A549 (cell line): Measurements from ENCODE around the gene VPS37D. TPM values are rescaled to one million over a fixed set of nuclear protein-coding genes. Genes with fewer than 3 reads are reported as not detected.

Experiments used
- ATAC-seq, 2 experiments: fragments of 200-7000 bp in 1 of 2; fragments of >200 bp in 1 of 2; cut with Nextera tagmentation in 1 of 2; cut with Tn5 transposase in 1 of 2; 3 replicates each; pipeline versions ENCODE4 v1.8.0 to v1.9.1; 2018 to 2020; ENCODE audit warnings: mild to moderate bottlenecking in 1 of 2, moderate library complexity in 1 of 2
- CTCF ChIA-PET: fragments of 300-600 bp; sonication (Branson Sonifier 250); formaldehyde crosslinking; extraction: SDS; loops from one replicate; lab custom pipeline; 2021; ENCODE audit warnings: antibody characterized with exemption, inconsistent platforms; lab: Yijun Ruan, JAX
- POLR2A ChIA-PET: fragments of 350-600 bp; formaldehyde crosslinking; extraction: SDS; loops from one replicate; lab custom pipeline; 2021; ENCODE audit warnings: antibody characterized with exemption, inconsistent platforms; lab: Yijun Ruan, JAX
- DNase-seq, 2 experiments: peaks; one replicate each; pipeline versions ENCODE4 v3.0.0 to v3.0.0-alpha.2; 2011 to 2016; ENCODE audit warnings: low read depth in 1 of 2, low spot score in 1 of 2
- FAIRE-seq: peaks from 2 replicates; lab custom pipeline; 2011; peaks lifted over from hg19 to GRCh38; lab: Jason Lieb, UNC
- H3K27ac ChIP-seq, 2 experiments: fragments of >200 bp; sonication (Bioruptor Twin); formaldehyde crosslinking; 3 replicates each; pipeline ENCODE4 v1.5.1; 2016 to 2017
- H3K4me1 ChIP-seq: fragments of >200 bp; sonication (Bioruptor Twin); formaldehyde crosslinking; 3 replicates; pipeline ENCODE4 v1.6.1; 2016
- H3K4me2 ChIP-seq: fragments of >200 bp; sonication (Bioruptor Twin); formaldehyde crosslinking; 3 replicates; pipeline ENCODE4 v1.6.1; 2016
- H3K4me3 ChIP-seq: fragments of >200 bp; sonication (Bioruptor Twin); formaldehyde crosslinking; 3 replicates; pipeline ENCODE4 v1.5.1; 2016
- H3K9me3 ChIP-seq: fragments of >200 bp; sonication (Bioruptor Twin); formaldehyde crosslinking; 3 replicates; pipeline ENCODE4 v1.6.1; 2016
- BHLHE40 ChIP-seq: IDR thresholded peaks from 2 replicates; pipeline ENCODE4 v1.6.1; 2012; ENCODE audit warnings: low read depth, low read length, inconsistent platforms
- CHD4 ChIP-seq: fragments of 200-600 bp; sonication (generic); IDR thresholded peaks from 2 replicates; pipeline ENCODE4 v1.6.1; 2016; ENCODE audit warnings: antibody characterized with exemption, mild to moderate bottlenecking, borderline replicate concordance
- EHF ChIP-seq: fragments of 250-450 bp; sonication (Bioruptor Pico); IDR thresholded peaks from 2 replicates; pipeline ENCODE4 v1.5.0; 2020; ENCODE audit warnings: mild to moderate bottlenecking
- EHMT2 ChIP-seq: fragments of 200-600 bp; sonication (generic); IDR thresholded peaks from 2 replicates; pipeline ENCODE4 v1.6.1; 2016; ENCODE audit warnings: antibody characterized with exemption, low read depth, mild to moderate bottlenecking, moderate library complexity
- HEYL ChIP-seq: fragments of 250-450 bp; sonication (Bioruptor Pico); IDR thresholded peaks from 2 replicates; pipeline ENCODE4 v1.8.0; 2021; ENCODE audit warnings: mild to moderate bottlenecking, moderate library complexity
- HOXB13 ChIP-seq: fragments of 250-450 bp; sonication (Bioruptor Pico); IDR thresholded peaks from 2 replicates; pipeline ENCODE4 v1.5.0; 2020; ENCODE audit warnings: low read depth, mild to moderate bottlenecking, moderate library complexity
- JUN ChIP-seq, 2 experiments: fragments of >200 bp; sonication (Bioruptor Twin); formaldehyde crosslinking; IDR thresholded peaks; 2 replicates in 1 of 2; 3 replicates in 1 of 2; pipeline ENCODE4 v1.6.1; 2016 to 2017
- JUNB ChIP-seq: fragments of >200 bp; sonication (Bioruptor Twin); formaldehyde crosslinking; IDR thresholded peaks from 2 replicates; pipeline ENCODE4 v1.6.1; 2016
- KDM1A ChIP-seq: fragments of 200-600 bp; sonication (generic); IDR thresholded peaks from 2 replicates; pipeline ENCODE4 v1.6.1; 2016; ENCODE audit warnings: low read depth, mild to moderate bottlenecking
- MAFK ChIP-seq: fragments of 450-650 bp; IDR thresholded peaks from 2 replicates; pipeline ENCODE4 v1.6.1; 2014; ENCODE audit not compliant: partially characterized antibody
- MAZ ChIP-seq: fragments of 150-350 bp; IDR thresholded peaks from 2 replicates; pipeline ENCODE4 v1.6.1; 2014; ENCODE audit warnings: antibody characterized with exemption, low read depth, low read length, borderline replicate concordance
- NPAS2 ChIP-seq: fragments of 250-450 bp; sonication (Bioruptor Pico); IDR thresholded peaks from 2 replicates; pipeline ENCODE4 v1.8.0; 2022; ENCODE audit warnings: mild to moderate bottlenecking, moderate library complexity, borderline replicate concordance
- RARB ChIP-seq: fragments of 250-450 bp; sonication (Bioruptor Pico); IDR thresholded peaks from 2 replicates; pipeline ENCODE4 v1.8.0; 2021; ENCODE audit warnings: mild to moderate bottlenecking, moderate library complexity
- SMC3 ChIP-seq: fragments of >200 bp; sonication (Bioruptor Twin); formaldehyde crosslinking; IDR thresholded peaks from 3 replicates; pipeline ENCODE4 v1.6.1; 2018; ENCODE audit warnings: inconsistent platforms
- TP53 ChIP-seq: fragments of 250-450 bp; sonication (Bioruptor Pico); IDR thresholded peaks from 2 replicates; pipeline ENCODE4 v1.5.0; 2021; ENCODE audit warnings: mild to moderate bottlenecking, moderate library complexity
- ZNF302 ChIP-seq: fragments of 250-450 bp; sonication (Bioruptor Pico); IDR thresholded peaks from 2 replicates; pipeline ENCODE4 v1.9.0; 2021; ENCODE audit warnings: inconsistent platforms, mild to moderate bottlenecking, moderate library complexity
- ZSCAN20 ChIP-seq: fragments of 250-450 bp; sonication (Bioruptor Pico); IDR thresholded peaks from 2 replicates; pipeline ENCODE4 v1.8.0; 2022; ENCODE audit warnings: mild to moderate bottlenecking, moderate library complexity
- WGBS: methylation state at CpG from one replicate; pipeline ENCODE4 v1.1.6; 2017; ENCODE audit errors: missing lambda C conversion rate; 5-methylcytosine and 5-hydroxymethylcytosine counted together
- polyA plus RNA-seq, 4 experiments: library from polyadenylated mRNA; depleted of rRNA in 3 of 4; stranded (reverse); fragments of >200 nt; fragmentation: RNase III in 1 of 4; extraction: RNeasy Plus Mini Kit Qiagen cat#74134 plus additional on column Dnase treatment in 1 of 4; gene quantifications; 2 replicates in 3 of 4; 3 replicates in 1 of 4; pipeline ENCODE4 v1.2.3, GENCODE V29; 2011 to 2017
- TF ChIP-seq, protein P1 (sequence below): IDR thresholded peaks from 2 replicates; pipeline ENCODE4 v1.6.1; 2012; ENCODE audit warnings: low read depth, borderline replicate concordance
- TF ChIP-seq, protein P2 (sequence below): IDR thresholded peaks from 2 replicates; pipeline ENCODE4 v1.6.1; 2012
- TF ChIP-seq, protein P3 (sequence below): fragments of 200-600 bp; sonication (generic); IDR thresholded peaks from 2 replicates; pipeline ENCODE4 v1.6.1; 2016; ENCODE audit warnings: antibody characterized with exemption, mild to moderate bottlenecking, moderate library complexity
- TF ChIP-seq, protein P4 (sequence below): fragments of >200 bp; sonication (Bioruptor Twin); formaldehyde crosslinking; IDR thresholded peaks from 3 replicates; pipeline ENCODE4 v1.6.1; 2016
- TF ChIP-seq, protein P5 (sequence below): IDR thresholded peaks from 2 replicates; pipeline ENCODE4 v1.6.1; 2012

The VPS37D gene
- polyA plus RNA-seq, 2 of the 4 experiments (the other 2 are of a cell fraction), result 2.6 to 3.3 TPM

DNA sequence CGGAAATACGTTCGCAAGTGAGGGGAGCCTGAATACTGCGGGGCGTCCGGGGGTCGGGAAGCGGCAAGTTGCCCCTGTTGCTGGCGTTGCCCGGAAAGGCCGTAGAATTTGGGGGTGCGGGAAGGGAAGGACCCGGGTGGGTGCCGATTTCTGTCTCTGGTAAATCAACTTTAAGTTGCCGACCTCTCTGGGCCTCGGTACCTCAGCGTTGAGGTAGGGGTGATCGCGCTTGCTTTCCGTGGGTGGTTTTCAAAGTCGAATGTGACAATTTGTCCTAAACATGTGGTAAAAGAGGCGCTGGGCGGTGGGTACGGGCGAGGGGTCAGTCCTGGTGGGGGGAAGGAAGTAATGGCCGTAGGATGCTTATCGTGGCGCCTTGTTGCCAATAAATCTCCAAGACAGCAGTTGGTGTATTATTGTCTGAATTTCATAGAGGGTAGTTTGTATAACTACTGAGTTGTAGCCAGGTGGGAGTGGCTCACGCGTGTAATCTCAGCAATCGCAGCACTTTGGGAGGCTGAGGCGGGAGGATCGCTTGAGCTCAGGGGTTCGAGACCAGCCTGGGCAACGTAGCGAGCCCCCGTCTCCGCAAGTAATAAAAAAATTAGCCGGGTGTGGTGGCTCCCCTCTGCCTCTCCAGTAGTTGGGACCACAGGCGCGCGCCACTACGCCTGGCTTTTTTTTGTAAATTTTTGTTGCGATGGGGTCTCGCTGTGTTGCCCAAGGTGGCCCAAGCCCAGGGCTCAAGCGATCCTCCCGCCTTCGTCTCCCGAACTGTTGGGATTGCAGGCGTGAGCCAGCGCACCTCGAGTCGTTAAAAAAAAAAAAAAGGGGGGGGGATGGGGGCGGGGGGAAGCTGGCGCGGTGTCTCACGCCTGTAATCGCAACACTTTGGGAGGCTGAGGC, 16.4 kb downstream of the VPS37D start:
- Histone ChIP-seq H3K4me2 (peak overlapping the region; percentile 93), H3K4me1 (peaks cover 33% of the 10 kb centered on the region), H3K4me3 (peak overlapping the region; percentile 77), H3K9me3 (no peaks in the 10 kb centered on the region), H3K27ac (peak overlapping the region; percentile 92 to 93)
- ATAC-seq (peak in 1 of 2 experiments; percentile 29; a peak in 3 of 6 replicates), DNase-seq (no peak), FAIRE-seq (no peak)
- WGBS, result 10% methylated on average over 56 of the region's 58 CpGs
- POLR2A ChIA-PET, result interaction anchor here (0.6 to 1.2 kb wide), 8 partner anchors 12 to 80 kb away, joined by 3 to 13 read pairs (median 4); partner anchors contain the start of gene STX1A
- TF ChIP-seq CHD4, result 0 out of 2 replicates have a peak, but pooled peaks have one; percentile 52
- TF ChIP-seq JUN (IDR thresholded peaks at IDR 0.05), result 0 out of 5 replicates have a peak, but pooled peaks of 1 of the 2 experiments have one; percentile 0
- no peak for TF ChIP-seq NPAS2 (CRISPR knock-in tag)
- CTCF ChIA-PET, result interaction anchor here (0.6 to 3.5 kb wide), 7 partner anchors 14 to 131 kb away, joined by 3 to 16 read pairs (median 4); no protein-coding TSS in a partner anchor

DNA sequence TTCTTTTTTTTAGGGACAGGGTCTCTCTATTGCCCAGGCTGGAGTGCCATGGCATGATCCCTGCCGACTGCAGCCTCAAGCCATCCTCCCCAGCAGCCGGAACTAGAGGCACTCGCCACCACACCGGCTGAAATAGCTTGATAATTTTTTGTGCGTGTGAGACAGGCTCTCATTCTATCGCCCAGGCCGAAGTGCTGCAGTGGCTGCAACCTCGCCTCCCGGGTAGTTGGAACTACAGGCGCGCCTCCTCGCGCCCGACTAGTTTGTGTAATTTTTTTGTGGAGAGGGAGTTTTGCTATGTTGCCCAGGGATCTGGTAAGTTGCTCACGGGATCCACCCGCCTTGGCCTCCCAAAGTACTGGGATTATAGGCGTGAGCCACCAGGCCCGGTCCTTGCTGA, 17.7 kb downstream of the VPS37D start:
- WGBS, result 91% methylated on average over 18 of the region's 18 CpGs
- Histone ChIP-seq H3K4me2 (peak overlapping the region; percentile 93; the same call in 2 of the 3 replicates), H3K27ac (0 out of 6 replicates have a peak overlapping the region, but pooled peaks of 1 of the 2 experiments have one; percentile 6), H3K4me3 (no peak overlapping the region), H3K9me3 (no peaks in the 10 kb centered on the region), H3K4me1 (peaks cover 33% of the 10 kb centered on the region)
- ChIA-PET CTCF (interaction anchor here (0.5 to 4.8 kb wide), 12 partner anchors 9 to 100 kb away, joined by 3 to 19 read pairs (median 4); no protein-coding TSS in a partner anchor), POLR2A (interaction anchor here (0.8 kb wide), 1 partner anchor 12 kb away, joined by 4 read pairs; no protein-coding TSS in a partner anchor)
- DNase-seq (no peak), FAIRE-seq (no peak), ATAC-seq (no peak)
- TF ChIP-seq, protein P1, sequence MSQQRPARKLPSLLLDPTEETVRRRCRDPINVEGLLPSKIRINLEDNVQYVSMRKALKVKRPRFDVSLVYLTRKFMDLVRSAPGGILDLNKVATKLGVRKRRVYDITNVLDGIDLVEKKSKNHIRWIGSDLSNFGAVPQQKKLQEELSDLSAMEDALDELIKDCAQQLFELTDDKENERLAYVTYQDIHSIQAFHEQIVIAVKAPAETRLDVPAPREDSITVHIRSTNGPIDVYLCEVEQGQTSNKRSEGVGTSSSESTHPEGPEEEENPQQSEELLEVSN, result no peak

DNA sequence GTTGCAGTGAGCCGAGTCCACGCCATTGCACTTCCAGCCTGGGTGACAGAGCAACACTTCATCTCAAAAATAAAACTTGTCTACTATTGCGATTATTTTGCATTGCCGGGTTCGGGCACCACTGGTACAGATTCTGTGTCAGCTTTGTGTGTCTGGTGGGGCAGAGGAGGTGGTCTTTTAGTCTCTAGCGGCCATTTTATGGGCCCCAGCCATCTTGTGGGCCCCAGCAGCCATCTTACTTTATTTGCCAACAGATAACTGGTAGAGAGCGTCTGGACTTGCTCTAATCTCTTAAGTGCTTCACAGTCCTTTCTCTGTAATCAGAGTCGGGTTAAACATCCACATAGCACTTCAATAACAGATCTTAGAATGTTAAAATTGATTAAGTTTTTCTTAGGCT, 20.7 kb downstream of the VPS37D start:
- ATAC-seq, result no peak

More for the DNA sequence above, 20.7 kb downstream of the VPS37D start:
- POLR2A ChIA-PET, result interaction anchor here (0.7 kb wide), 1 partner anchor 11 kb away, joined by 4 read pairs; no protein-coding TSS in a partner anchor
- FAIRE-seq (no peak), DNase-seq (no peak)
- TF ChIP-seq BHLHE40 (no peak), JUNB (no peak), RARB (no peak), JUN (IDR thresholded peaks at IDR 0.05) (no peak), HOXB13 (CRISPR knock-in tag) (no peak), SMC3 (no peak), MAZ (no peak), EHF (no peak), KDM1A (no peak), EHMT2 (no peak), ZNF302 (CRISPR knock-in tag) (no peak), HEYL (no peak), ZSCAN20 (CRISPR knock-in tag) (no peak), TP53 (no peak), MAFK (no peak)
- TF ChIP-seq, protein P2, sequence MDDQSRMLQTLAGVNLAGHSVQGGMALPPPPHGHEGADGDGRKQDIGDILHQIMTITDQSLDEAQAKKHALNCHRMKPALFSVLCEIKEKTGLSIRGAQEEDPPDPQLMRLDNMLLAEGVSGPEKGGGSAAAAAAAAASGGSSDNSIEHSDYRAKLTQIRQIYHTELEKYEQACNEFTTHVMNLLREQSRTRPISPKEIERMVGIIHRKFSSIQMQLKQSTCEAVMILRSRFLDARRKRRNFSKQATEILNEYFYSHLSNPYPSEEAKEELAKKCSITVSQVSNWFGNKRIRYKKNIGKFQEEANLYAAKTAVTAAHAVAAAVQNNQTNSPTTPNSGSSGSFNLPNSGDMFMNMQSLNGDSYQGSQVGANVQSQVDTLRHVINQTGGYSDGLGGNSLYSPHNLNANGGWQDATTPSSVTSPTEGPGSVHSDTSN, result no peak
- TF ChIP-seq, protein P3, sequence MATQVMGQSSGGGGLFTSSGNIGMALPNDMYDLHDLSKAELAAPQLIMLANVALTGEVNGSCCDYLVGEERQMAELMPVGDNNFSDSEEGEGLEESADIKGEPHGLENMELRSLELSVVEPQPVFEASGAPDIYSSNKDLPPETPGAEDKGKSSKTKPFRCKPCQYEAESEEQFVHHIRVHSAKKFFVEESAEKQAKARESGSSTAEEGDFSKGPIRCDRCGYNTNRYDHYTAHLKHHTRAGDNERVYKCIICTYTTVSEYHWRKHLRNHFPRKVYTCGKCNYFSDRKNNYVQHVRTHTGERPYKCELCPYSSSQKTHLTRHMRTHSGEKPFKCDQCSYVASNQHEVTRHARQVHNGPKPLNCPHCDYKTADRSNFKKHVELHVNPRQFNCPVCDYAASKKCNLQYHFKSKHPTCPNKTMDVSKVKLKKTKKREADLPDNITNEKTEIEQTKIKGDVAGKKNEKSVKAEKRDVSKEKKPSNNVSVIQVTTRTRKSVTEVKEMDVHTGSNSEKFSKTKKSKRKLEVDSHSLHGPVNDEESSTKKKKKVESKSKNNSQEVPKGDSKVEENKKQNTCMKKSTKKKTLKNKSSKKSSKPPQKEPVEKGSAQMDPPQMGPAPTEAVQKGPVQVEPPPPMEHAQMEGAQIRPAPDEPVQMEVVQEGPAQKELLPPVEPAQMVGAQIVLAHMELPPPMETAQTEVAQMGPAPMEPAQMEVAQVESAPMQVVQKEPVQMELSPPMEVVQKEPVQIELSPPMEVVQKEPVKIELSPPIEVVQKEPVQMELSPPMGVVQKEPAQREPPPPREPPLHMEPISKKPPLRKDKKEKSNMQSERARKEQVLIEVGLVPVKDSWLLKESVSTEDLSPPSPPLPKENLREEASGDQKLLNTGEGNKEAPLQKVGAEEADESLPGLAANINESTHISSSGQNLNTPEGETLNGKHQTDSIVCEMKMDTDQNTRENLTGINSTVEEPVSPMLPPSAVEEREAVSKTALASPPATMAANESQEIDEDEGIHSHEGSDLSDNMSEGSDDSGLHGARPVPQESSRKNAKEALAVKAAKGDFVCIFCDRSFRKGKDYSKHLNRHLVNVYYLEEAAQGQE, result no peak
- TF ChIP-seq, protein P4, sequence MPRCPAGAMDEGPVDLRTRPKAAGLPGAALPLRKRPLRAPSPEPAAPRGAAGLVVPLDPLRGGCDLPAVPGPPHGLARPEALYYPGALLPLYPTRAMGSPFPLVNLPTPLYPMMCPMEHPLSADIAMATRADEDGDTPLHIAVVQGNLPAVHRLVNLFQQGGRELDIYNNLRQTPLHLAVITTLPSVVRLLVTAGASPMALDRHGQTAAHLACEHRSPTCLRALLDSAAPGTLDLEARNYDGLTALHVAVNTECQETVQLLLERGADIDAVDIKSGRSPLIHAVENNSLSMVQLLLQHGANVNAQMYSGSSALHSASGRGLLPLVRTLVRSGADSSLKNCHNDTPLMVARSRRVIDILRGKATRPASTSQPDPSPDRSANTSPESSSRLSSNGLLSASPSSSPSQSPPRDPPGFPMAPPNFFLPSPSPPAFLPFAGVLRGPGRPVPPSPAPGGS, result no peak
- TF ChIP-seq, protein P5, sequence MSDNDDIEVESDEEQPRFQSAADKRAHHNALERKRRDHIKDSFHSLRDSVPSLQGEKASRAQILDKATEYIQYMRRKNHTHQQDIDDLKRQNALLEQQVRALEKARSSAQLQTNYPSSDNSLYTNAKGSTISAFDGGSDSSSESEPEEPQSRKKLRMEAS, result no peak
- 92% methylated on average over 8 of the region's 8 CpGs for WGBS
- Histone ChIP-seq H3K27ac (no peak overlapping the region), H3K4me2 (no peak overlapping the region), H3K4me3 (no peak overlapping the region), H3K4me1 (peaks cover 12% of the 10 kb centered on the region; the same call in 1 of the 3 replicates), H3K9me3 (no peaks in the 10 kb centered on the region)
- CTCF ChIA-PET, result interaction anchor here (1.0 to 4.8 kb wide), 5 partner anchors 10 to 81 kb away, joined by 3 to 19 read pairs (median 3); partner anchors contain the start of gene VPS37D
